H54 (cell line): Measurements from ENCODE around the gene EXOC1L.
"Not testable (repeated sequence)": the region's sequence is repeated elsewhere in the genome, so short reads cannot be mapped to it uniquely, and the experiment has no call there.

Experiments
- DNase-seq: peaks from one replicate; pipeline ENCODE4 v3.0.0; 2011; ENCODE audit warnings: low spot score, mixed read lengths; ENCODE audit not compliant: insufficient read length
- FAIRE-seq: peaks from 3 replicates; lab custom pipeline; 2011; peaks lifted over from hg19 to GRCh38; lab: Jason Lieb, UNC
- POLR2A ChIP-seq: IDR thresholded peaks from 2 replicates; pipeline ENCODE4 v1.6.1; 2011; ENCODE audit warnings: low read depth, mild to moderate bottlenecking, low read length

Gene EXOC1L

DNA sequence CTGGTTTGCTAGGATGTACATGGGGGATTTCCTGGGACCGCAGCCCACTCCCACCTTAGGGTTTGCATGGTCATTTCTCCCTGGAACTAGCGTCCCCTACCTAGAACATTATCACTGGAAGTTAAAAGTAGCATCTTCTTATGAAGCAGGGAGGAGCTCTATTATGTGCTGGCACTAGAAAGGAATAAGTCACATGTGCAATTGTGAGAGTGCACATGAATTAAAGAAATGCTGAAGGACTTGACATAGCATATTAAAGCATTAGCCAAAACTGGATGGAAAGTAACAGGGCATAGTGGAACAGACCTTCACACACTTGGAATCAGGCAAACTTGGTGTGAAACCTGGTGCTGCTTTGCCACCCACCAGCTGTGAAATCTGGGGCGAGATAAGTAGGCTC is 2.7 kb downstream of the EXOC1L start:
- FAIRE-seq (no peak), DNase-seq (no peak)
- TF ChIP-seq POLR2A, result no peak

- FAIRE-seq, result no peak
Observed at GRCh38 chr4:55824865-55825264, 5.3 kb downstream of the EXOC1L start.

DNA sequence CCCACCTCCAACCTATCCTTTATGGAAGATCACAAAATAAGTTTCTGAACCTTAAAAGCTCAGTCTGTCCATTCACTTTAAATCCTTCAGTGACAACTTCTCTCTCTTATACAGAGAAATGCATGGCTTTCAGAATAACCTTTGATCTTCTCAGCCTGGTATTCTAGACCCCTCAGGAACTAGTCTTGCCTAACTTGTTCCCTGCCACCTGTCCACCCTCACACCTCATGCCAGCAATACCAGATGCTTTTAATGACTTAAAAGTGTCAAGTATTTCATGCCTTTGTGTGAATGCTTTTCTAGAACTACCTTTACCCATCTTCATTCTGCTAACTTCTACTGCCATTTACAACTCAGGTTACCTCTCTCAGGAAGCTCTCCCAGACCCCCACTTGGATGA is 7.4 kb downstream of the EXOC1L start:
- DNase-seq (no peak), FAIRE-seq (no peak)
- no peak for TF ChIP-seq POLR2A

More at GRCh38 chr4:55824865-55825264, 5.3 kb downstream of the EXOC1L start:
- DNase-seq, result no peak
- no peak for TF ChIP-seq POLR2A

GRCh38 chr4:55827582-55827981 is 8.0 kb downstream of the EXOC1L start:
- FAIRE-seq (no peak), DNase-seq (no peak)
- no peak for TF ChIP-seq POLR2A

GRCh38 chr4:55830048-55830447 is 10.5 kb downstream of the EXOC1L start:
- TF ChIP-seq POLR2A, result no peak
- FAIRE-seq, result no peak

GRCh38 chr4:55830716-55831115 is 11.1 kb downstream of the EXOC1L start:
- no peak for FAIRE-seq

More at GRCh38 chr4:55830048-55830447, 10.5 kb downstream of the EXOC1L start:
- DNase-seq, result no peak

GRCh38 chr4:55834086-55834795 is 14.7 kb downstream of the EXOC1L start:
- FAIRE-seq (no peak), DNase-seq (no peak)
- no peak for TF ChIP-seq POLR2A

More at GRCh38 chr4:55830716-55831115, 11.1 kb downstream of the EXOC1L start:
- no peak for DNase-seq
- TF ChIP-seq POLR2A, result no peak

GRCh38 chr4:55837903-55838302 is 18.3 kb downstream of the EXOC1L start:
- no peak for TF ChIP-seq POLR2A
- FAIRE-seq, result no peak
- DNase-seq, result no peak

- DNase-seq, result no peak
- TF ChIP-seq POLR2A, result no peak
- FAIRE-seq, result no peak
Observed at GRCh38 chr4:55838356-55838755, 18.8 kb downstream of the EXOC1L start.

DNA sequence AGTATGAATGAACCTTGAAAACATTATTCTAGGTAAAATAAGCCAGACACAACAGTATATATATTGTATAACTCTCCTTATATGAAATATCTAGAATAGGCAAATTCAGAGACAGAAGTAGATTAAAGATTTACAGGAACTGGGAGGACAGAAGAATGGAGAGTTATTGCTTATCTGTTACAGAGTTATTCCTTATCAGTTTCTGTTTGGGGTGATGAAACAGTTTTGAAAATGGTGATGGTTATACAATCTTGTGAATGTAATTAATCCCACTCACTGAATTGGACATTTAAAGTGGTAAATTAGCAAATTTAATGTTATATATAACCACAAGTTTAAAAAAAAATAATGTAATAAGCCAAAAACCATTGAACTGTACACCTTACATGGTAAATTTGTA is 19.4 kb downstream of the EXOC1L start:
- no peak for DNase-seq
- no peak for FAIRE-seq
- TF ChIP-seq POLR2A, result no peak

DNA sequence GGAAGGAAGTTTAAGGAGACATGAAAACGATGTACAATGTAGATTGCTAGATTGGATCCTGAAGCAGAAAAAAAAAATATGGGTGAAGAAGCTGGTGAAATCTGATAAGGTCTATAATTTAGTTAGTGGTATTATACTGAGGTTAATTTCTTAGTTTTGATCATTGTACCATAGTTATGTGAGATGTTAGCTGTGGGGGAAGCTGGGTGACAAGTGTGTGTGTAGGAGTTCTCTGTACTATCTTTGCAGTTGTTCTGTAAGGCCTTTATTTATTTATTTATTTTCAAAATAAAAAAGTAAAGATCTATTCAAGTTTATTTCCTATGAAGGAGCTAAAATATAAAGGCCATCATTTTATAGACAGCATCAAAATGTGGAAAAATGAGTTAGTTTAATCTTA is 21.4 kb downstream of the EXOC1L start:
- FAIRE-seq (no peak), DNase-seq (no peak)
- no peak for TF ChIP-seq POLR2A

GRCh38 chr4:55841373-55842239 is 22.0 kb downstream of the EXOC1L start:
- not testable (repeated sequence) for DNase-seq, FAIRE-seq

- DNase-seq, FAIRE-seq: not testable (repeated sequence)
Observed at GRCh38 chr4:55842312-55842711, 22.7 kb downstream of the EXOC1L start.

DNA sequence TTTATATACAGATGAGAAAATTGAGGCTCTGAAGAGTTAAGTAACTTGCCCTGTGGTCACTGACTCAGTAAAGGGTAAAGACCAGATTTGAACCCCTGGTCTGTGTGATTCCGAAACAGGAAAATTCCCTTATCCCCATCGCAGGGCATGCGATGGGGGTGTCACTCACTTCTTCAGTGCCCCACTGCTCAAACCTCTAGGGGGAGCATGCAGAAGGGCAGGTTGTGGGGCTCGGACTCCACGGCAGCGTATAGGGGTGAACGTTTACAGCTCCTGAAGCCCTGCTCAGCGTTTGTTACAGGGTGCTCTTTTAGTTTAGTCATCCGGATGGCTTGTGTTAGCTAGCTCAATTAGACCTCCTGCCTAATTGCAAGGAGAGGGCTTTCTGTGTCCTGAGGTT is 30.1 kb downstream of the EXOC1L start:
- TF ChIP-seq POLR2A, result no peak
- DNase-seq, result no peak
- FAIRE-seq, result no peak
